ENCODE data around the gene CDH1. TPM values are rescaled to one million over a fixed set of nuclear protein-coding genes. Genes with fewer than 3 reads are reported as not detected.

Gene CDH1
- total RNA-seq, 6 donors from 2014 or later = 99.5 to 174 (median 132) TPM

DNA sequence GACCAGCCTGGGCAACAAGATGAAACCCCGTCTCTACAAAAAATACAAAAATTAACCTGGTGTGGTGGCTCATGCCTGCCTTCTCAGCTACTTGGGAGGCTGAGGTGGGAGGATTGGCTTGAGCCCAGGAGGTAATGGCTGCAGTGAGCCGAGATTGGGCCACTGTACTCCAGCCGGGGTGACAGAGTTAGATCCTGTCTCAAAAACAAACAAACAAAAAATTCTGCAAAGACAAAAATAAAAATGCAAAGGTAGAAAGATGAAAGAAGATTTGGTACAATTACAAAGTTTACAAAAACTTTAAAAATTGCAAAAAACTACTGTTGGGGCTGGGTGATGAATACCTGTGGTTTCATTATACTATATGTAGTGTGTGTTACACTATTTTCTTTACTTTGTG, 5.5 kb upstream of the CDH1 start:
- ATAC-seq (ENCODE audit: low FRiP score in 2 of 2) = no peak
- no peaks in the 10 kb centered on the region for H3K36me3 ChIP-seq
- peaks cover 0 to 5% (median 2%) of the 10 kb centered on the region in 4 donors for H3K27me3 ChIP-seq
- no peak overlapping the region for H3K27ac ChIP-seq
- DNase-seq = no peak
- no peak overlapping the region for H3K4me3 ChIP-seq
- no peak for TF ChIP-seq EP300 (IDR thresholded peaks at IDR 0.05)
- TF ChIP-seq POLR2AphosphoS5 (IDR thresholded peaks at IDR 0.05) = no peak
- TF ChIP-seq, protein P1, sequence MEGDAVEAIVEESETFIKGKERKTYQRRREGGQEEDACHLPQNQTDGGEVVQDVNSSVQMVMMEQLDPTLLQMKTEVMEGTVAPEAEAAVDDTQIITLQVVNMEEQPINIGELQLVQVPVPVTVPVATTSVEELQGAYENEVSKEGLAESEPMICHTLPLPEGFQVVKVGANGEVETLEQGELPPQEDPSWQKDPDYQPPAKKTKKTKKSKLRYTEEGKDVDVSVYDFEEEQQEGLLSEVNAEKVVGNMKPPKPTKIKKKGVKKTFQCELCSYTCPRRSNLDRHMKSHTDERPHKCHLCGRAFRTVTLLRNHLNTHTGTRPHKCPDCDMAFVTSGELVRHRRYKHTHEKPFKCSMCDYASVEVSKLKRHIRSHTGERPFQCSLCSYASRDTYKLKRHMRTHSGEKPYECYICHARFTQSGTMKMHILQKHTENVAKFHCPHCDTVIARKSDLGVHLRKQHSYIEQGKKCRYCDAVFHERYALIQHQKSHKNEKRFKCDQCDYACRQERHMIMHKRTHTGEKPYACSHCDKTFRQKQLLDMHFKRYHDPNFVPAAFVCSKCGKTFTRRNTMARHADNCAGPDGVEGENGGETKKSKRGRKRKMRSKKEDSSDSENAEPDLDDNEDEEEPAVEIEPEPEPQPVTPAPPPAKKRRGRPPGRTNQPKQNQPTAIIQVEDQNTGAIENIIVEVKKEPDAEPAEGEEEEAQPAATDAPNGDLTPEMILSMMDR (IDR thresholded peaks at IDR 0.05) = no peak
- TF ChIP-seq POLR2A (IDR thresholded peaks at IDR 0.05) = no peak
- peaks cover 0 to 7% (median 2%) of the 10 kb centered on the region in 4 donors for H3K4me1 ChIP-seq
- H3K9me3 ChIP-seq = no peaks in the 10 kb centered on the region
- 39 to 40% methylated on average over 3 of the region's 3 CpGs for WGBS, 2 donors

- 37% methylated on average over 7 to 8 of the region's 8 CpGs for WGBS, 2 donors
- H3K36me3 ChIP-seq = no peaks in the 10 kb centered on the region
- no peaks in the 10 kb centered on the region for H3K9me3 ChIP-seq
- H3K27me3 ChIP-seq = peaks cover 0 to 10% (median 3%) of the 10 kb centered on the region in 4 donors
- H3K4me3 ChIP-seq = no peak overlapping the region
- peak; percentile 86 to 87 for DNase-seq
- TF ChIP-seq POLR2A (IDR thresholded peaks at IDR 0.05) (no peak), EP300 (IDR thresholded peaks at IDR 0.05) (no peak), POLR2AphosphoS5 (IDR thresholded peaks at IDR 0.05) (no peak)
- TF ChIP-seq, protein P1 (IDR thresholded peaks at IDR 0.05) = no peak
- H3K4me1 ChIP-seq = peaks cover 0 to 12% (median 5%) of the 10 kb centered on the region in 4 donors
- H3K27ac ChIP-seq = peak overlapping the region in 1 of 4 donors; percentile 46
- ATAC-seq (ENCODE audit: low FRiP score in 2 of 2) = peak; percentile 62 to 68
Observed at GRCh38 chr16:68732042-68732680, 4.9 kb upstream of the CDH1 start.

DNA sequence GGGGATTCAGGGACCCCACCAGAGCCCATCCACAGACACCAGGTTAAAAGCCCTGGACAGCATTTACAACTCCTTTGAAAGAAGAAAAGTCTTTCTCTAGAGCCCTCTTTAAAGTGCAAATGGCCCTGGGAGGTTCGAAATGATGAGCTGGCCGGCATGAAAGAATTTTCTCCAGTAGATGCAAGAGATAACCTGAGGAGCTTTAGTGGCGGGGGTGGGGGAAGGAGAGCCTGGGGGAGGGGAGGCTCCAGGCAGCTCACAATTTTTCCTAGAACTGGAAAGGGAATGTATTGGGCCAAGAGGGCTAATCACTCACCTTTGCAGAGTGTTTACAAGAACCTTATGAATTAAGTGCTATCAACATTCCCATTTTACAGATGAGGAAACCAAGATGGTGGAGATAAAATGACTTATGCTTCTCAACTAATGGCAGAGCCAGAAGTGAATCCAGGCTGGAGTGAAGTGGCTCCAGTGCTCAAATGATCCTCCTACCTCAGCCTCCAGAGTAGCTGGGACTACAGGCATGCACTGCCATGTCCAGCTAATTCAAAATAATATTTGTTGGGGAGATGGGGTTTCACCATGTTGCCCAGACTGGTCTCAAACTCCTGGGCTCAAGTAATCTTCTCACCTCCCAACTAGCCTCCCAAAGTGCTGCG, 4.2 kb upstream of the CDH1 start:
- WGBS, 2 donors = 59 to 73% methylated on average over 4 of the region's 4 CpGs
- H3K27ac ChIP-seq = no peak overlapping the region
- H3K9me3 ChIP-seq = no peaks in the 10 kb centered on the region
- DNase-seq (no peak), ATAC-seq (ENCODE audit: low FRiP score in 2 of 2) (no peak)
- peaks cover 0 to 19% (median 11%) of the 10 kb centered on the region in 4 donors for H3K4me1 ChIP-seq
- peaks cover 0 to 17% (median 6%) of the 10 kb centered on the region in 4 donors for H3K27me3 ChIP-seq
- no peaks in the 10 kb centered on the region for H3K36me3 ChIP-seq
- H3K4me3 ChIP-seq = no peak overlapping the region
- TF ChIP-seq, protein P1 (IDR thresholded peaks at IDR 0.05) = no peak
- TF ChIP-seq EP300 (IDR thresholded peaks at IDR 0.05) (no peak), POLR2A (IDR thresholded peaks at IDR 0.05) (no peak), POLR2AphosphoS5 (IDR thresholded peaks at IDR 0.05) (no peak)

DNA sequence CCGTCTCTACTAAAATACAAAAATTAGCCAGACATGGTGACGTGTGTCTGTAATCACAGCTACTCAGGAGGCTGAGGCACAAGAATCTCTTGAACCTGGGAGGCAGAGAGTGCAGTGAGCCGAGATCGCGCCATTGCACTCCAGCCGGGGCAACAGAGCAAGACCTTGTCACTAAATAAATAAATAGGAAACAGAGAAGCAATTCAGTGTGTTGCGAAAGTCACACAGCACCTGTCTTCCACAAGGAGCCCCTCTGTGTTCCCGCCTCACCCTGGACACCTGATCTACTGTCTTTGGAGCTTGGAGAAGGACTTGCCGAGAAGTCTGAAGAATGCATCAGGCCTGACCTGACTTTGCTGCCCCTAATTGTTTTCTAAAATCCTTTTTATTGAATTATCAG, 3.5 kb upstream of the CDH1 start:
- no peaks in the 10 kb centered on the region for H3K36me3 ChIP-seq
- no peak overlapping the region for H3K4me3 ChIP-seq
- H3K4me1 ChIP-seq = peaks cover 0 to 23% (median 13%) of the 10 kb centered on the region in 4 donors
- no peaks in the 10 kb centered on the region for H3K9me3 ChIP-seq
- no peak overlapping the region for H3K27ac ChIP-seq
- 81 to 91% methylated on average over 9 of the region's 9 CpGs for WGBS, 2 donors
- ATAC-seq (ENCODE audit: low FRiP score in 2 of 2) = no peak
- no peak for TF ChIP-seq EP300 (IDR thresholded peaks at IDR 0.05)
- no peak for DNase-seq
- peaks cover 0 to 20% (median 9%) of the 10 kb centered on the region in 4 donors for H3K27me3 ChIP-seq

DNA sequence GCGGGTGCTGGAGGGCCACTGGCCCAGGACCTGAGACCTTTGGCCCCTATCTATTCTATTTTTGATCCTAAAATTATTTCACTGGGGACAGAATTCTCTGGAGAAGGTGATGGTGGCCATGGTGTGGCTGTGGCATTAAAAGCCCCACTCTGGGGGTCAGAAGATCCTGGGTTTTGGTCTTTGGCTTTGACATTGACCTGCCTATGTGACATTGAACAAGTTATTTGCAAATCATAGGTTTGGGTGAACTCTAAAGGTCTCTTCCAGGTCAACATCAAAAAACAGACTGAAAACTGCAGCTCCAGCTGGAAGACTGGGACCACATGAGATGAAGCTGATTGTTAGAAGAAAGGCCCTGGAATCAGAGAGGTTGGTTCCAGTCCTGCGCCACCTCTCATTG, 2.3 kb upstream of the CDH1 start:
- DNase-seq = no peak
- WGBS, 2 donors = 100% methylated on average over 2 of the region's 2 CpGs
- H3K4me3 ChIP-seq = no peak overlapping the region
- H3K36me3 ChIP-seq = no peaks in the 10 kb centered on the region
- H3K4me1 ChIP-seq = peaks cover under 1 to 28% (median 14%) of the 10 kb centered on the region in 4 donors
- TF ChIP-seq POLR2A (IDR thresholded peaks at IDR 0.05) = no peak
- H3K27ac ChIP-seq = no peak overlapping the region
- H3K27me3 ChIP-seq = peaks cover 0 to 20% (median 9%) of the 10 kb centered on the region in 4 donors
- no peaks in the 10 kb centered on the region for H3K9me3 ChIP-seq
- ATAC-seq (ENCODE audit: low FRiP score in 2 of 2) = no peak
